Neural progenitor cell (in vitro differentiated cells): ENCODE measurements around the gene MFRP. TPM values are rescaled to one million over a fixed set of nuclear protein-coding genes. Genes with fewer than 3 reads are reported as not detected.
A peak's percentile ranks its signal among the peaks of the same experiment; 100 is the strongest.

Experiments used
- DNase-seq: peaks from one replicate; pipeline ENCODE4 v3.0.0-alpha.2; 2016; ENCODE audit warnings: low spot score
- H2AFZ ChIP-seq: fragments of 200-600 bp; sonication (generic); replicated peaks from 2 replicates; pipeline ENCODE4 v1.6.1; 2016; ENCODE audit warnings: antibody characterized with exemption
- H3F3A ChIP-seq: fragments of 200-600 bp; sonication (generic); 2 replicates; pipeline ENCODE4 v1.6.1; 2016; ENCODE audit warnings: antibody characterized with exemption, low read depth
- H3K27ac ChIP-seq: fragments of 200-600 bp; sonication (generic); 2 replicates; pipeline ENCODE4 v1.5.1; 2016; ENCODE audit warnings: mild to moderate bottlenecking
- H3K27me3 ChIP-seq: fragments of 200-600 bp; sonication (generic); 2 replicates; pipeline ENCODE4 v1.6.1; 2016; ENCODE audit warnings: mild to moderate bottlenecking, moderate library complexity
- H3K36me3 ChIP-seq: fragments of 200-600 bp; sonication (generic); 2 replicates; pipeline ENCODE4 v1.5.1; 2016
- H3K4me1 ChIP-seq: fragments of 200-600 bp; sonication (generic); 2 replicates; pipeline ENCODE4 v1.6.1; 2016; ENCODE audit warnings: mixed run types
- H3K4me2 ChIP-seq: fragments of 200-600 bp; sonication (generic); 2 replicates; pipeline ENCODE4 v1.6.1; 2016
- H3K4me3 ChIP-seq: fragments of 200-600 bp; sonication (generic); 2 replicates; pipeline ENCODE4 v1.5.1; 2016
- H3K79me2 ChIP-seq: fragments of 200-600 bp; sonication (generic); 2 replicates; pipeline ENCODE4 v1.6.1; 2016; ENCODE audit warnings: low read depth
- H3K9ac ChIP-seq: fragments of 200-600 bp; sonication (generic); 2 replicates; pipeline ENCODE4 v1.6.1; 2016
- H3K9me3 ChIP-seq: fragments of 200-600 bp; sonication (generic); 2 replicates; pipeline ENCODE4 v1.5.1; 2016; ENCODE audit warnings: low read depth
- H4K20me1 ChIP-seq: fragments of 200-600 bp; sonication (generic); 2 replicates; pipeline ENCODE4 v1.6.1; 2016; ENCODE audit warnings: low read depth
- H3K27ac Mint-ChIP-seq: 3 replicates; pipeline ENCODE4 v1.8.0; 2021; ENCODE audit warnings: mixed read lengths
- H3K27me3 Mint-ChIP-seq: 2 replicates; pipeline ENCODE4 v1.8.0; 2022; ENCODE audit warnings: low read depth, mild to moderate bottlenecking, inconsistent platforms, moderate library complexity, mixed read lengths; ENCODE audit not compliant: insufficient read depth
- H3K36me3 Mint-ChIP-seq: 3 replicates; pipeline ENCODE4 v1.8.0; 2021; ENCODE audit warnings: mixed read lengths
- H3K4me1 Mint-ChIP-seq: 3 replicates; pipeline ENCODE4 v1.8.0; 2021; ENCODE audit warnings: mixed read lengths
- H3K4me3 Mint-ChIP-seq: 3 replicates; pipeline ENCODE4 v1.8.0; 2021; ENCODE audit warnings: mild to moderate bottlenecking, moderate library complexity, mixed read lengths
- H3K9me3 Mint-ChIP-seq: 3 replicates; pipeline ENCODE4 v1.8.0; 2020; ENCODE audit warnings: mixed read lengths
- EZH2 ChIP-seq: fragments of 200-600 bp; sonication (generic); IDR thresholded peaks from 2 replicates; pipeline ENCODE4 v1.6.1; 2017; ENCODE audit warnings: antibody characterized with exemption, mild to moderate bottlenecking, moderate library complexity
- EZH2phosphoT487 ChIP-seq: fragments of 200-600 bp; sonication (generic); IDR thresholded peaks from 2 replicates; pipeline ENCODE4 v1.6.1; 2017; ENCODE audit warnings: antibody characterized with exemption
- total RNA-seq: library from RNA; depleted of rRNA; stranded (reverse); fragments of >200 nt; gene quantifications from 2 replicates; pipeline ENCODE4 v1.2.3, GENCODE V29; 2015; ENCODE audit warnings: low replicate concordance
- TF ChIP-seq, protein P1 (sequence below): fragments of 200-600 bp; sonication (generic); IDR thresholded peaks from 2 replicates; pipeline ENCODE4 v1.5.1; 2017; ENCODE audit warnings: antibody characterized with exemption, mild to moderate bottlenecking

MFRP gene
- total RNA-seq, 1 donor from 2014 or later, result not detected

GRCh38 chr11:119332111-119332765 is 14.3 kb downstream of the MFRP start:
- no peak overlapping the region for H3K9ac ChIP-seq
- Mint-ChIP-seq H3K27me3 (peaks cover 7% of the 10 kb centered on the region), H3K4me1 (peaks cover 47% of the 10 kb centered on the region), H3K4me3 (no peak overlapping the region), H3K9me3 (no peaks in the 10 kb centered on the region), H3K27ac (peak overlapping the region; percentile 58), H3K36me3 (peaks cover 5% of the 10 kb centered on the region)
- TF ChIP-seq EZH2phosphoT487 (no peak), EZH2 (no peak)
- TF ChIP-seq, protein P1, sequence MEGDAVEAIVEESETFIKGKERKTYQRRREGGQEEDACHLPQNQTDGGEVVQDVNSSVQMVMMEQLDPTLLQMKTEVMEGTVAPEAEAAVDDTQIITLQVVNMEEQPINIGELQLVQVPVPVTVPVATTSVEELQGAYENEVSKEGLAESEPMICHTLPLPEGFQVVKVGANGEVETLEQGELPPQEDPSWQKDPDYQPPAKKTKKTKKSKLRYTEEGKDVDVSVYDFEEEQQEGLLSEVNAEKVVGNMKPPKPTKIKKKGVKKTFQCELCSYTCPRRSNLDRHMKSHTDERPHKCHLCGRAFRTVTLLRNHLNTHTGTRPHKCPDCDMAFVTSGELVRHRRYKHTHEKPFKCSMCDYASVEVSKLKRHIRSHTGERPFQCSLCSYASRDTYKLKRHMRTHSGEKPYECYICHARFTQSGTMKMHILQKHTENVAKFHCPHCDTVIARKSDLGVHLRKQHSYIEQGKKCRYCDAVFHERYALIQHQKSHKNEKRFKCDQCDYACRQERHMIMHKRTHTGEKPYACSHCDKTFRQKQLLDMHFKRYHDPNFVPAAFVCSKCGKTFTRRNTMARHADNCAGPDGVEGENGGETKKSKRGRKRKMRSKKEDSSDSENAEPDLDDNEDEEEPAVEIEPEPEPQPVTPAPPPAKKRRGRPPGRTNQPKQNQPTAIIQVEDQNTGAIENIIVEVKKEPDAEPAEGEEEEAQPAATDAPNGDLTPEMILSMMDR, result no peak
- peaks cover 29% of the 10 kb centered on the region for H3K79me2 ChIP-seq
- H3K9me3 ChIP-seq, result no peaks in the 10 kb centered on the region
- H4K20me1 ChIP-seq, result peaks cover 7% of the 10 kb centered on the region
- peaks cover 42% of the 10 kb centered on the region for H3K4me1 ChIP-seq
- H3K4me2 ChIP-seq, result peak overlapping the region; percentile 51
- peak overlapping the region; percentile 94 for H3K27ac ChIP-seq
- H3K27me3 ChIP-seq, result no peaks in the 10 kb centered on the region
- H2AFZ ChIP-seq, result no peak overlapping the region
- peaks cover 49% of the 10 kb centered on the region for H3F3A ChIP-seq
- no peak overlapping the region for H3K4me3 ChIP-seq
- no peaks in the 10 kb centered on the region for H3K36me3 ChIP-seq
- peak; percentile 83 for DNase-seq

GRCh38 chr11:119330237-119330636 is 16.3 kb downstream of the MFRP start:
- Histone ChIP-seq H3K27ac (no peak overlapping the region), H3K9ac (no peak overlapping the region), H3K9me3 (no peaks in the 10 kb centered on the region), H3K4me2 (no peak overlapping the region), H2AFZ (no peak overlapping the region), H3F3A (peaks cover 39% of the 10 kb centered on the region), H3K4me1 (peaks cover 33% of the 10 kb centered on the region), H4K20me1 (peaks cover 1% of the 10 kb centered on the region), H3K36me3 (no peaks in the 10 kb centered on the region), H3K79me2 (peaks cover 9% of the 10 kb centered on the region), H3K4me3 (no peak overlapping the region), H3K27me3 (no peaks in the 10 kb centered on the region)
- TF ChIP-seq, protein P1, result no peak
- no peak for TF ChIP-seq EZH2phosphoT487
- peaks cover 27% of the 10 kb centered on the region for H3K4me1 Mint-ChIP-seq
- no peak for DNase-seq
- H3K9me3 Mint-ChIP-seq, result no peaks in the 10 kb centered on the region
- no peak overlapping the region for H3K4me3 Mint-ChIP-seq
- H3K27me3 Mint-ChIP-seq, result peaks cover 7% of the 10 kb centered on the region
- no peaks in the 10 kb centered on the region for H3K36me3 Mint-ChIP-seq
- H3K27ac Mint-ChIP-seq, result no peak overlapping the region

DNA sequence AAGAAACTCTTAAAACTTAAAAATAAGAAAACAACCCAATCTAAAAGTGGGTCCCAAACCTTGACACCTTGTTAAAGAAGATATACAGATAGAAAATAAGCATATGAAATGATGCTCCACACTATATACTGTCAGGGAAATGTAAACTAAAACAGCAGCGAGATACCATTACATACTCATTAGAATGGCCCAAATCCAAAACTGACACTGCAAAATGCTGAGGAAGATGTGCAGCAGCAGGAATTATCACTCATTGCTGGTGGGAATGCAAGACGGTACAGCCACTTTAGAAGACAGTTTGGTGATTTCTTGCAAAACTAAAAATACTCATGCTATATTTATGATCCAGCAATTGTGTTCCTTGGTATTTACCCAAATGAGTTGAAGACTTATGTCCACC is 17.2 kb downstream of the MFRP start:
- no peak overlapping the region for H3K27ac Mint-ChIP-seq
- Histone ChIP-seq H4K20me1 (no peaks in the 10 kb centered on the region), H3K9me3 (no peaks in the 10 kb centered on the region), H3K9ac (no peak overlapping the region), H3K79me2 (no peaks in the 10 kb centered on the region), H3F3A (peaks cover 43% of the 10 kb centered on the region), H3K4me1 (peaks cover 31% of the 10 kb centered on the region), H3K27ac (no peak overlapping the region), H3K27me3 (no peaks in the 10 kb centered on the region), H3K36me3 (no peaks in the 10 kb centered on the region), H3K4me3 (no peak overlapping the region), H3K4me2 (no peak overlapping the region), H2AFZ (no peak overlapping the region)
- peaks cover 25% of the 10 kb centered on the region for H3K4me1 Mint-ChIP-seq
- no peak for DNase-seq
- no peaks in the 10 kb centered on the region for H3K36me3 Mint-ChIP-seq
- no peak overlapping the region for H3K4me3 Mint-ChIP-seq
- H3K9me3 Mint-ChIP-seq, result no peaks in the 10 kb centered on the region
- TF ChIP-seq, protein P1, result no peak
- TF ChIP-seq EZH2, result no peak
- no peak for TF ChIP-seq EZH2phosphoT487
- peaks cover 10% of the 10 kb centered on the region for H3K27me3 Mint-ChIP-seq
